Measurements from ENCODE around the gene HTR3D.
"Not testable (repeated sequence)": the region's sequence is repeated elsewhere in the genome, so short reads cannot be mapped to it uniquely, and the experiment has no call there.

HTR3D gene

GRCh38 chr3:184005941-184006507 lies 25.5 kb upstream of the HTR3D start:
- in situ Hi-C loops (cut with HindIII; ENCODE audit: low sequenced_read_pairs): no loop called here
- H3K4me3 ChIP-seq (ENCODE audit: low read depth, low read length): no peak overlapping the region
- no peak for TF ChIP-seq CTCF (IDR thresholded peaks at IDR 0.05; ENCODE audit: low read depth, low read length)
- DNase-seq (ENCODE audit: low read depth, low spot score): peak; percentile 42

GRCh38 chr3:184007143-184007813 lies 24.3 kb upstream of the HTR3D start:
- DNase-seq (ENCODE audit: low read depth, low spot score); H3K4me3 ChIP-seq (ENCODE audit: low read depth, low read length); in situ Hi-C loops (cut with HindIII; ENCODE audit: low sequenced_read_pairs): not testable (repeated sequence)

GRCh38 chr3:184008161-184008560 lies 23.4 kb upstream of the HTR3D start:
- in situ Hi-C loops (cut with HindIII; ENCODE audit: low sequenced_read_pairs): no loop called here
- TF ChIP-seq CTCF (IDR thresholded peaks at IDR 0.05; ENCODE audit: low read depth, low read length): no peak
- no peak overlapping the region for H3K4me3 ChIP-seq (ENCODE audit: low read depth, low read length)
- no peak for DNase-seq (ENCODE audit: low read depth, low spot score)

GRCh38 chr3:184011230-184011876 lies 20.2 kb upstream of the HTR3D start:
- DNase-seq (ENCODE audit: low read depth, low spot score): no peak
- no peak overlapping the region for H3K4me3 ChIP-seq (ENCODE audit: low read depth, low read length)
- in situ Hi-C loops (cut with HindIII; ENCODE audit: low sequenced_read_pairs): no loop called here
- no peak for TF ChIP-seq CTCF (IDR thresholded peaks at IDR 0.05; ENCODE audit: low read depth, low read length)

- in situ Hi-C loops (cut with HindIII; ENCODE audit: low sequenced_read_pairs): no loop called here
- no peak for TF ChIP-seq CTCF (IDR thresholded peaks at IDR 0.05; ENCODE audit: low read depth, low read length)
- H3K4me3 ChIP-seq (ENCODE audit: low read depth, low read length): no peak overlapping the region
- DNase-seq (ENCODE audit: low read depth, low spot score): no peak
Observed at GRCh38 chr3:184011937-184012889, 19.3 kb upstream of the HTR3D start.

GRCh38 chr3:184015381-184016019 lies 16.0 kb upstream of the HTR3D start:
- H3K4me3 ChIP-seq (ENCODE audit: low read depth, low read length): no peak overlapping the region
- in situ Hi-C loops (cut with HindIII; ENCODE audit: low sequenced_read_pairs): no loop called here
- no peak for DNase-seq (ENCODE audit: low read depth, low spot score)
- TF ChIP-seq CTCF (IDR thresholded peaks at IDR 0.05; ENCODE audit: low read depth, low read length): no peak
